Forelimb muscle (tissue), 1 donor: Measurements from ENCODE around the gene GINS3. TPM values are rescaled to one million over a fixed set of nuclear protein-coding genes. Genes with fewer than 3 reads are reported as not detected.

Experiments
- polyA plus RNA-seq: library from polyadenylated mRNA; unstranded; fragments of 120-200 nt; gene quantifications from one replicate; pipeline ENCODE4 v1.2.1, GENCODE V29; 2013; ENCODE audit not compliant: insufficient read length

GINS3 gene
- polyA plus RNA-seq, 1 donor = 6.5 TPM

Other genes with a start within 250 kb of the GINS3 start
- gene CSNK2A2, start 194.4 kb upstream of the GINS3 start, polyA plus RNA-seq = 92.9 TPM
- gene PRSS54, start 97.4 kb upstream of the GINS3 start, polyA plus RNA-seq = not detected
- gene NDRG4, start 107.7 kb downstream of the GINS3 start, polyA plus RNA-seq = 11.7 TPM
- gene SETD6, start 123.0 kb downstream of the GINS3 start, polyA plus RNA-seq = 17.0 TPM
- gene CNOT1, start 237.4 kb downstream of the GINS3 start, polyA plus RNA-seq = 86.0 TPM